ENCODE measurements around the gene TLE6. TPM values are rescaled to one million over a fixed set of nuclear protein-coding genes. Genes with fewer than 3 reads are reported as not detected.
"Not testable (repeated sequence)": the region's sequence is repeated elsewhere in the genome, so short reads cannot be mapped to it uniquely, and the experiment has no call there.

The TLE6 gene
- total RNA-seq, 1 donor from 2014 or later = 0.82 TPM

- no peak for DNase-seq
These were observed 2.9 kb upstream of the TLE6 start for GRCh38 chr19:2974342-2975041.

GRCh38 chr19:2976609-2977000 is 759 bp upstream of the TLE6 start:
- no peak for DNase-seq

GRCh38 chr19:2977746-2978138 is 378 bp downstream of the TLE6 start:
- DNase-seq = no peak

- DNase-seq = no peak
These were observed 903 bp downstream of the TLE6 start for GRCh38 chr19:2978166-2978767.

- no peak for DNase-seq
These were observed 1.4 kb downstream of the TLE6 start for GRCh38 chr19:2978772-2979171.

GRCh38 chr19:2981898-2982297 is 4.5 kb downstream of the TLE6 start:
- no peak for DNase-seq

GRCh38 chr19:2982561-2982960 is 5.2 kb downstream of the TLE6 start:
- no peak for DNase-seq

- DNase-seq = peak; percentile 96
These were observed 5.6 kb downstream of the TLE6 start for GRCh38 chr19:2982983-2983350.

GRCh38 chr19:2983351-2984214 is 6.2 kb downstream of the TLE6 start:
- peak; percentile 80 for DNase-seq

GRCh38 chr19:2984215-2984528 is 6.8 kb downstream of the TLE6 start:
- DNase-seq = no peak

GRCh38 chr19:2986951-2987524 is 9.7 kb downstream of the TLE6 start:
- DNase-seq = peak; percentile 62

GRCh38 chr19:2987797-2988196 is 10.4 kb downstream of the TLE6 start:
- DNase-seq = no peak

- no peak for DNase-seq
These were observed 11.2 kb downstream of the TLE6 start for GRCh38 chr19:2988568-2988967.

GRCh38 chr19:2989236-2989946 is 12.0 kb downstream of the TLE6 start:
- DNase-seq = no peak

GRCh38 chr19:2992333-2992732 is 15.0 kb downstream of the TLE6 start:
- DNase-seq = not testable (repeated sequence)

GRCh38 chr19:2992958-2993357 is 15.6 kb downstream of the TLE6 start:
- no peak for DNase-seq

GRCh38 chr19:2993579-2993978 is 16.2 kb downstream of the TLE6 start:
- DNase-seq = no peak

- no peak for DNase-seq
These were observed 17.3 kb downstream of the TLE6 start for GRCh38 chr19:2994588-2995131.

GRCh38 chr19:2997720-2998119 is 20.4 kb downstream of the TLE6 start:
- no peak for DNase-seq

- DNase-seq = no peak
These were observed 21.3 kb downstream of the TLE6 start for GRCh38 chr19:2998642-2999041.

GRCh38 chr19:3001235-3001800 is 24.0 kb downstream of the TLE6 start:
- DNase-seq = no peak

- no peak for DNase-seq
These were observed 25.7 kb downstream of the TLE6 start for GRCh38 chr19:3003046-3003445.

All from tongue (tissue), 2 donors.